GM12878 (cell line): ENCODE results near the gene CYP1A2. TPM values are rescaled to one million over a fixed set of nuclear protein-coding genes. Genes with fewer than 3 reads are reported as not detected.

Experiments used
- ATAC-seq: fragments of 200-7000 bp; cut with Tn5 transposase; 3 replicates; pipeline ENCODE4 v1.9.1; 2020; ENCODE audit warnings: mild to moderate bottlenecking, moderate library complexity
- BruUV-seq: library from RNA; stranded (reverse); fragments of 400-500 nt; replicated peaks from 2 replicates; lab custom pipeline; 2021; lab: Mats Ljungman, UMichigan
- CTCF ChIA-PET: fragments of 300-600 bp; sonication (Branson Sonifier 250); formaldehyde crosslinking; extraction: SDS; loops from one replicate; lab custom pipeline; 2021; ENCODE audit warnings: inconsistent platforms; lab: Yijun Ruan, JAX
- POLR2A ChIA-PET: fragments of 350-600 bp; formaldehyde crosslinking; extraction: SDS; loops from one replicate; lab custom pipeline; 2021; ENCODE audit warnings: inconsistent platforms; lab: Charles Lee
- RAD21 ChIA-PET: fragments of 300-600 bp; sonication (Branson Sonifier 250); formaldehyde crosslinking; loops from one replicate; lab custom pipeline; 2023; ENCODE audit warnings: antibody characterized with exemption; ENCODE audit not compliant: unreplicated experiment; lab: Charles Lee
- SMC1A ChIA-PET: fragments of 300-600 bp; sonication (Branson Sonifier 250); formaldehyde crosslinking; loops from one replicate; lab custom pipeline; 2023; ENCODE audit not compliant: unreplicated experiment, uncharacterized antibody; lab: Charles Lee
- DNase-seq: peaks from one replicate; pipeline ENCODE4 v3.0.0-alpha.2; 2011; ENCODE audit warnings: low read depth, low spot score
- FAIRE-seq: peaks from 3 replicates; lab custom pipeline; 2011; peaks lifted over from hg19 to GRCh38; lab: Jason Lieb, UNC
- H2AFZ ChIP-seq: 2 replicates; pipeline ENCODE4 v1.6.0; 2011; ENCODE audit warnings: low read depth, low read length, control low read depth; ENCODE audit not compliant: control insufficient read depth
- H3K27ac ChIP-seq: 2 replicates; pipeline ENCODE4 v1.5.1; 2011; ENCODE audit warnings: control low read depth; ENCODE audit not compliant: control insufficient read depth, insufficient read depth
- H3K27me3 ChIP-seq, 2 experiments: replicated peaks in 1 of 2; 2 replicates each; pipeline versions ENCODE4 v1.6.0 to v1.6.1; 2011; ENCODE audit warnings: low read length in 1 of 2; ENCODE audit not compliant: control insufficient read depth in 2 of 2, insufficient read depth in 2 of 2
- H3K36me3 ChIP-seq, 2 experiments: 2 replicates each; pipeline ENCODE4 v1.5.1; 2011; ENCODE audit warnings: low read length in 1 of 2; ENCODE audit not compliant: control insufficient read depth in 2 of 2, insufficient read depth in 2 of 2
- H3K4me1 ChIP-seq: 2 replicates; pipeline ENCODE4 v1.6.1; 2011; ENCODE audit warnings: mild to moderate bottlenecking, low read length, moderate library complexity, mixed read lengths; ENCODE audit not compliant: control insufficient read depth, insufficient read depth
- H3K4me2 ChIP-seq: 2 replicates; pipeline ENCODE4 v1.6.0; 2011; ENCODE audit warnings: control low read depth; ENCODE audit not compliant: control insufficient read depth, insufficient read depth
- H3K4me3 ChIP-seq: fragments of 200-600 bp; sonication (generic); 2 replicates; pipeline ENCODE4 v1.5.1; 2016
- H3K79me2 ChIP-seq: 2 replicates; pipeline ENCODE4 v1.6.0; 2011; ENCODE audit warnings: low read length; ENCODE audit not compliant: control insufficient read depth, insufficient read depth
- H3K9ac ChIP-seq: 2 replicates; pipeline ENCODE4 v1.8.0; 2011; ENCODE audit warnings: low read length, control low read depth, mixed read lengths; ENCODE audit not compliant: control insufficient read depth, insufficient read depth
- H3K9me3 ChIP-seq: replicated peaks from 3 replicates; pipeline ENCODE4 v1.5.1; 2011; ENCODE audit warnings: mild to moderate bottlenecking, low read length; ENCODE audit not compliant: control insufficient read depth, insufficient read depth
- H4K20me1 ChIP-seq: 2 replicates; pipeline ENCODE4 v1.6.0; 2011; ENCODE audit not compliant: control insufficient read depth, insufficient read depth
- ATF7 ChIP-seq: fragments of 450-650 bp; IDR thresholded peaks from 2 replicates; pipeline ENCODE4 v1.6.1; 2016; ENCODE audit warnings: low read depth, mild to moderate bottlenecking
- DPF2 ChIP-seq: fragments of 450-650 bp; IDR thresholded peaks from 2 replicates; pipeline ENCODE4 v1.6.1; 2017; ENCODE audit warnings: mild to moderate bottlenecking
- EGR1 ChIP-seq, 2 experiments: IDR thresholded peaks; 1 replicate in 1 of 2; 2 replicates in 1 of 2; pipeline ENCODE4 v1.6.1; 2011 to 2012; ENCODE audit warnings: low read depth in 2 of 2, low read length in 2 of 2, borderline replicate concordance in 1 of 2, mild to moderate bottlenecking in 1 of 2, moderate library complexity in 1 of 2
- GATAD2B ChIP-seq: fragments of 450-650 bp; conservative IDR thresholded peaks from 2 replicates; pipeline ENCODE4 v1.6.1; 2017; ENCODE audit warnings: low read depth, mild to moderate bottlenecking, moderate library complexity
- HDGF ChIP-seq: fragments of 450-650 bp; IDR thresholded peaks from 2 replicates; pipeline ENCODE4 v1.6.1; 2016; ENCODE audit warnings: antibody characterized with exemption
- IKZF1 ChIP-seq: fragments of 450-650 bp; conservative IDR thresholded peaks from 2 replicates; pipeline ENCODE4 v1.6.1; 2017; ENCODE audit warnings: antibody characterized with exemption, mild to moderate bottlenecking
- IKZF2 ChIP-seq, 2 experiments: fragments of 450-650 bp; IDR thresholded peaks; 2 replicates each; pipeline ENCODE4 v1.6.1; 2017; ENCODE audit warnings: mild to moderate bottlenecking in 2 of 2, moderate library complexity in 2 of 2
- JUNB ChIP-seq: IDR thresholded peaks from 2 replicates; pipeline ENCODE4 v1.6.1; 2016; ENCODE audit warnings: antibody characterized with exemption, mild to moderate bottlenecking
- LARP7 ChIP-seq: fragments of 450-650 bp; IDR thresholded peaks from 2 replicates; pipeline ENCODE4 v1.6.1; 2017; ENCODE audit warnings: mild to moderate bottlenecking
- MEF2B ChIP-seq: fragments of 450-650 bp; IDR thresholded peaks from 2 replicates; pipeline ENCODE4 v1.6.1; 2018; ENCODE audit warnings: mild to moderate bottlenecking, moderate library complexity; ENCODE audit not compliant: partially characterized antibody, poor library complexity, severe bottlenecking
- NFIC ChIP-seq: IDR thresholded peaks from 2 replicates; pipeline ENCODE4 v1.6.1; 2012; ENCODE audit warnings: low read depth, mild to moderate bottlenecking, inconsistent platforms, low read length, moderate library complexity
- POLR2A ChIP-seq: IDR thresholded peaks from 2 replicates; pipeline ENCODE4 v1.6.1; 2011; ENCODE audit warnings: low read depth, mild to moderate bottlenecking, low read length
- SMAD5 ChIP-seq: IDR thresholded peaks from 2 replicates; pipeline ENCODE4 v1.6.1; 2016; ENCODE audit warnings: antibody characterized with exemption, low read depth
- SMARCA5 ChIP-seq: fragments of 450-650 bp; IDR thresholded peaks from 2 replicates; pipeline ENCODE4 v1.6.1; 2017; ENCODE audit warnings: mild to moderate bottlenecking
- TCF3 ChIP-seq: IDR thresholded peaks from 2 replicates; pipeline ENCODE4 v1.6.1; 2012; ENCODE audit warnings: low read depth, mild to moderate bottlenecking, low read length, borderline replicate concordance; ENCODE audit not compliant: insufficient read depth
- WGBS: methylation state at CpG from one replicate; pipeline ENCODE4 v1.1.6; 2016; ENCODE audit warnings: low lambda C conversion rate; ENCODE audit not compliant: insufficient replicate concordance, insufficient coverage; ENCODE audit errors: missing lambda C conversion rate; 5-methylcytosine and 5-hydroxymethylcytosine counted together
- in situ Hi-C: fragments of 300-500 bp; cut with MboI; formaldehyde crosslinking; loops from 9 replicates; pipeline ENCODE4 v1.14.3; 2018; ENCODE audit warnings: mixed read lengths
- intact Hi-C: fragments of 100-400 bp; cut with micrococcal nuclease; formaldehyde crosslinking; loops from one replicate; pipeline ENCODE4 v1.14.2; 2022; ENCODE audit not compliant: unreplicated experiment
- polyA plus RNA-seq, 11 experiments: library from polyadenylated mRNA; depleted of rRNA in 4 of 11; unstranded in 6 of 11; stranded (reverse) in 5 of 11; fragments of >200 nt; fragmentation: Nextera tagmentation in 4 of 11; fragmentation: Illumina TruSeq in 1 of 11; extraction: Ambion mirVana in 4 of 11; extraction: Trizol in 1 of 11; gene quantifications; 1 replicate in 1 of 11; 2 replicates in 10 of 11; pipeline versions ENCODE4 v1.2.1 to v1.2.3, GENCODE V29; 2011 to 2016; ENCODE audit warnings: inconsistent platforms in 2 of 11, missing spikeins in 2 of 11, low read depth in 1 of 11
- total RNA-seq, 4 experiments: library from RNA; depleted of rRNA in 3 of 4; stranded (reverse); fragments of >200 nt in 3 of 4; fragmentation: Illumina TruSeq in 1 of 4; extraction: Trizol in 1 of 4; gene quantifications; 2 replicates each; pipeline versions ENCODE4 v1.2.1 to v1.2.3, GENCODE V29; 2013 to 2021
- TF ChIP-seq, protein P1 (sequence below): IDR thresholded peaks from 2 replicates; pipeline ENCODE4 v1.6.1; 2011; ENCODE audit warnings: mild to moderate bottlenecking, low read depth, low read length, moderate library complexity; ENCODE audit not compliant: insufficient replicate concordance

The CYP1A2 gene
- total and polyA plus RNA-seq, 10 of the 15 experiments (the other 5 are each of a cell fraction or from before 2014, with no cell fraction given): 0.03 to 0.09 (median 0.05) TPM; not detected in 7

DNA sequence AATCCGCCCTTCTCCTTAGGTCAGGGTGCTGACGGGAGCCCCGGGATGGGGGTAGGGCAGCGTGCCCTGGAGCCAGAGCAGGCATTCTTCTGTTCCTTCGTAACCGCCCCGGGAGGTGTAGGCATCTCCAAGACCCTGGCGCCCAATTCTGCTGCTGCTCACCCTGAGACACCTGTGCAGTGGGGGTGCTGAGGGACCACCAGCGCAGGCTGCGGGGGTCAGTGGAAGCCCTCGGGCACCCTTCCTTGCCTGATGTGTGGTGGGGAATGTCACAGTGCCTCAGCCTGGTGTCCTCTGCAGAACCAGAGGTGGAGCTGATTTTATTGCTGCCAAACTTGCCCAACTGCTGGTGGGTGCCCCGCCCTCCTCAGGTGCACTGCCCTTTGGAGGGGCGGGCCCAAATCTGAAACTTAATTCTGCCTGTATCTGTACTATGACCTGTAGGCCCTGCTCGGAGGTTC lies 40.6 kb downstream of the CYP1A2 start:
- in situ Hi-C loops: no loop called here
- H3K4me2 ChIP-seq: peak overlapping the region; percentile 67
- ATAC-seq: peak; percentile 19

More for the DNA sequence above, 40.6 kb downstream of the CYP1A2 start:
- intact Hi-C loops: loop anchor here (1.0 to 5.0 kb wide), 3 partner anchors 11 to 318 kb away; partner anchors contain the start of gene ARID3B
- Histone ChIP-seq H4K20me1 (no peaks in the 10 kb centered on the region), H3K4me3 (peak overlapping the region; percentile 77), H3K27me3 (no peaks in the 10 kb centered on the region), H3K27ac (peak overlapping the region; percentile 96), H3K79me2 (peaks cover 91% of the 10 kb centered on the region), H3K9ac (peak overlapping the region; percentile 82), H3K9me3 (no peaks in the 10 kb centered on the region), H3K36me3 (peaks cover 6 to 12% of the 10 kb centered on the region in 2 experiments; a peak in 3 of 4 replicates), H2AFZ (no peak overlapping the region), H3K4me1 (peaks cover 69% of the 10 kb centered on the region)
- TF ChIP-seq IKZF2 (IDR thresholded peaks at IDR 0.05): peak in 1 of 2 experiments; percentile 35; a peak in 2 of 4 replicates
- TF ChIP-seq ATF7: no peak
- TF ChIP-seq GATAD2B: peak; percentile 52
- TF ChIP-seq JUNB: no peak
- peak; percentile 68 for TF ChIP-seq IKZF1
- TF ChIP-seq EGR1 (IDR thresholded peaks at IDR 0.05; ENCODE audit: borderline replicate concordance in 1 of 2, low read depth in 2 of 2, low read length in 2 of 2): 0 out of 3 replicates have a peak, but pooled peaks of 1 of the 2 experiments have one; percentile 11
- peak; percentile 33; the same call in 1 of the 2 replicates for TF ChIP-seq DPF2
- 0 out of 2 replicates have a peak, but pooled peaks have one; percentile 17 for TF ChIP-seq TCF3
- TF ChIP-seq SMARCA5: peak; percentile 72; the same call in 1 of the 2 replicates
- peak; percentile 80 for TF ChIP-seq LARP7
- TF ChIP-seq SMAD5: no peak
- TF ChIP-seq HDGF: 0 out of 2 replicates have a peak, but pooled peaks have one; percentile 51
- TF ChIP-seq, protein P1, sequence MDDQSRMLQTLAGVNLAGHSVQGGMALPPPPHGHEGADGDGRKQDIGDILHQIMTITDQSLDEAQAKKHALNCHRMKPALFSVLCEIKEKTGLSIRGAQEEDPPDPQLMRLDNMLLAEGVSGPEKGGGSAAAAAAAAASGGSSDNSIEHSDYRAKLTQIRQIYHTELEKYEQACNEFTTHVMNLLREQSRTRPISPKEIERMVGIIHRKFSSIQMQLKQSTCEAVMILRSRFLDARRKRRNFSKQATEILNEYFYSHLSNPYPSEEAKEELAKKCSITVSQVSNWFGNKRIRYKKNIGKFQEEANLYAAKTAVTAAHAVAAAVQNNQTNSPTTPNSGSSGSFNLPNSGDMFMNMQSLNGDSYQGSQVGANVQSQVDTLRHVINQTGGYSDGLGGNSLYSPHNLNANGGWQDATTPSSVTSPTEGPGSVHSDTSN: no peak
- TF ChIP-seq POLR2A: peak; percentile 63; the same call in 1 of the 2 replicates
- peak; percentile 9 for TF ChIP-seq MEF2B
- TF ChIP-seq NFIC: no peak
- ChIA-PET RAD21 (interaction anchor here (1.0 to 25.2 kb wide), 3 partner anchors 1 to 79 kb away, joined by 4 to 1186 read pairs (median 1186); partner anchors contain the start of gene CSK), POLR2A (interaction anchor here (0.6 to 14.2 kb wide), 5 partner anchors 8 to 387 kb away, joined by 3 to 602 read pairs (median 6); partner anchors contain the start of gene CSK), CTCF (interaction anchor here (0.5 to 25.9 kb wide), 5 partner anchors 9 to 811 kb away, joined by 3 to 1288 read pairs (median 23); partner anchors contain the start of gene CSK), SMC1A (interaction anchor here (1.0 to 15.7 kb wide), 4 partner anchors 9 to 95 kb away, joined by 4 to 811 read pairs (median 48); partner anchors contain the start of gene CSK)
- DNase-seq (no peak), FAIRE-seq (no peak)
- WGBS: under 1% methylated on average over 13 of the region's 14 CpGs
- no TSS peak for BruUV-seq
